Esophagus squamous epithelium (tissue), 5 donors: ENCODE results near the gene HNRNPAB. TPM values are rescaled to one million over a fixed set of nuclear protein-coding genes. Genes with fewer than 3 reads are reported as not detected.
"Not testable (repeated sequence)": the region's sequence is repeated elsewhere in the genome, so short reads cannot be mapped to it uniquely, and the experiment has no call there.

Experiments used
- DNase-seq: peaks from one replicate; lab custom pipeline; 2025; lab: John Stamatoyannopoulos, UW
- H3K27ac ChIP-seq, 4 donors: fragments of 200-600 bp; sonication (generic); one replicate each; pipeline ENCODE4 v1.5.1; 2016 to 2019; ENCODE audit warnings: mild to moderate bottlenecking in 1 of 4
- H3K27me3 ChIP-seq, 4 donors: fragments of 200-600 bp; sonication (generic); 1 replicate in 3 of 4; 2 replicates in 1 of 4; pipeline versions ENCODE4 v1.5.1 to v1.6.0; 2017 to 2021; ENCODE audit warnings: antibody characterized with exemption in 1 of 4
- H3K36me3 ChIP-seq, 3 donors: fragments of 200-600 bp; sonication (generic); one replicate each; pipeline ENCODE4 v1.5.1; 2016 to 2019
- H3K4me1 ChIP-seq, 3 donors: fragments of 200-600 bp; sonication (generic); one replicate each; pipeline ENCODE4 v1.5.1; 2017 to 2019
- H3K4me3 ChIP-seq, 4 donors: fragments of 200-600 bp; sonication (generic); 1 replicate in 3 of 4; 2 replicates in 1 of 4; pipeline ENCODE4 v1.5.1; 2016 to 2019; ENCODE audit warnings: mild to moderate bottlenecking in 2 of 4, moderate library complexity in 1 of 4
- H3K9me3 ChIP-seq, 3 donors: fragments of 200-600 bp; sonication (generic); one replicate each; pipeline ENCODE4 v1.5.1; 2016 to 2019
- POLR2A ChIP-seq, 4 donors: fragments of 450-650 bp; IDR thresholded peaks; one replicate each; pipeline ENCODE4 v1.6.1; 2017; ENCODE audit warnings: antibody characterized with exemption in 4 of 4, mild to moderate bottlenecking in 4 of 4, moderate library complexity in 3 of 4
- WGBS, 2 donors: methylation state at CpG; one replicate each; pipeline ENCODE4 v1.1.5; 2018; 5-methylcytosine and 5-hydroxymethylcytosine counted together
- intact Hi-C: fragments of 100-400 bp; cut with DNase I; formaldehyde crosslinking; loops from one replicate; pipeline ENCODE4 v1.15.0; 2022
- total RNA-seq, 4 donors: library from RNA; depleted of rRNA; stranded (reverse); fragments of >200 nt; gene quantifications; one replicate each; pipeline ENCODE4 v1.1.0, GENCODE V29; 2016
- TF ChIP-seq, protein P1 (sequence below), 6 experiments: fragments of 450-650 bp in 4 of 6; fragments of 200-600 bp in 2 of 6; sonication (generic) in 2 of 6; IDR thresholded peaks; one replicate each; pipeline ENCODE4 v1.5.1; 2016 to 2019; ENCODE audit warnings: antibody characterized with exemption in 6 of 6, mild to moderate bottlenecking in 4 of 6, moderate library complexity in 4 of 6
- donor health status: DM: yes; HTN: yes; CAD: no.

Gene HNRNPAB
- total RNA-seq, 4 donors from 2014 or later: 123 to 150 (median 135) TPM

- Histone ChIP-seq H3K9me3 (no peaks in the 10 kb centered on the region), H3K36me3 (peaks cover 12 to 93% (median 13%) of the 10 kb centered on the region in 3 donors), H3K4me1 (peaks cover 13 to 42% (median 27%) of the 10 kb centered on the region in 3 donors), H3K4me3 (no peak overlapping the region), H3K27me3 (no peaks in the 10 kb centered on the region), H3K27ac (no peak overlapping the region)
- no peak for DNase-seq
- 69 to 85% methylated on average over 2 to 4 of the region's 4 CpGs for WGBS, 2 donors
- TF ChIP-seq POLR2A (IDR thresholded peaks at IDR 0.05): no peak
- intact Hi-C loops: no loop called here
Measured at GRCh38 chr5:178227138-178227659, 22.9 kb downstream of the HNRNPAB start.

- H3K4me3 ChIP-seq: no peak overlapping the region
- peaks cover 12 to 86% (median 13%) of the 10 kb centered on the region in 3 donors for H3K36me3 ChIP-seq
- intact Hi-C loops: no loop called here
- no peaks in the 10 kb centered on the region for H3K27me3 ChIP-seq
- DNase-seq: no peak
- no peaks in the 10 kb centered on the region for H3K9me3 ChIP-seq
- TF ChIP-seq POLR2A (IDR thresholded peaks at IDR 0.05): no peak
- TF ChIP-seq, protein P1, sequence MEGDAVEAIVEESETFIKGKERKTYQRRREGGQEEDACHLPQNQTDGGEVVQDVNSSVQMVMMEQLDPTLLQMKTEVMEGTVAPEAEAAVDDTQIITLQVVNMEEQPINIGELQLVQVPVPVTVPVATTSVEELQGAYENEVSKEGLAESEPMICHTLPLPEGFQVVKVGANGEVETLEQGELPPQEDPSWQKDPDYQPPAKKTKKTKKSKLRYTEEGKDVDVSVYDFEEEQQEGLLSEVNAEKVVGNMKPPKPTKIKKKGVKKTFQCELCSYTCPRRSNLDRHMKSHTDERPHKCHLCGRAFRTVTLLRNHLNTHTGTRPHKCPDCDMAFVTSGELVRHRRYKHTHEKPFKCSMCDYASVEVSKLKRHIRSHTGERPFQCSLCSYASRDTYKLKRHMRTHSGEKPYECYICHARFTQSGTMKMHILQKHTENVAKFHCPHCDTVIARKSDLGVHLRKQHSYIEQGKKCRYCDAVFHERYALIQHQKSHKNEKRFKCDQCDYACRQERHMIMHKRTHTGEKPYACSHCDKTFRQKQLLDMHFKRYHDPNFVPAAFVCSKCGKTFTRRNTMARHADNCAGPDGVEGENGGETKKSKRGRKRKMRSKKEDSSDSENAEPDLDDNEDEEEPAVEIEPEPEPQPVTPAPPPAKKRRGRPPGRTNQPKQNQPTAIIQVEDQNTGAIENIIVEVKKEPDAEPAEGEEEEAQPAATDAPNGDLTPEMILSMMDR (IDR thresholded peaks at IDR 0.05): no peak
- H3K27ac ChIP-seq: no peak overlapping the region
- H3K4me1 ChIP-seq: peaks cover 13 to 46% (median 30%) of the 10 kb centered on the region in 3 donors
- 76 to 83% methylated on average over 3 of the region's 3 CpGs for WGBS, 2 donors
Measured at GRCh38 chr5:178227929-178228328, 23.6 kb downstream of the HNRNPAB start.

DNA sequence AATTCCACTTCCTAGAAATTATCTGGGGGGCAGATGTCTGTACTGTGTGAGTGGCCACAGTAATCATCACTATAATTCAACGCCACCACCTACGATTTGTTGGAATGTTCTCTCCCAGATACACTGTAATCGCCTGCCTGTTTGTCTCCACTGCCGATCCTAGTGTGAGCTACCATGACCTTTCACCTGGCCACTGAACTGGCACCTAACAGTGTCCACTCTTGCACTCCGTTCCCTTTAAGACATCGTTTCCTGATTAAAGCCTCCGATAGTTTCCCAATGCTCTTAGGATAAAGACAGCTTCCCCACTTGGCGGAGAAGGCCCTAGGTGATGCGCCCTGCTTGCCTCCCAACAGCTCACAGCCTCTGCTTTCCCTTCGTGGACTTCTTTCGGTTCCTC is 24.3 kb downstream of the HNRNPAB start:
- no peak for TF ChIP-seq POLR2A (IDR thresholded peaks at IDR 0.05)
- TF ChIP-seq, protein P1 (IDR thresholded peaks at IDR 0.05): no peak
- peaks cover 12 to 79% (median 13%) of the 10 kb centered on the region in 3 donors for H3K36me3 ChIP-seq

GRCh38 chr5:178229111-178229510 is 24.8 kb downstream of the HNRNPAB start:
- intact Hi-C loops: not testable (repeated sequence)
- 83 to 90% methylated on average over 12 to 13 of the region's 13 CpGs for WGBS, 2 donors
- peaks cover 12 to 74% (median 13%) of the 10 kb centered on the region in 3 donors for H3K36me3 ChIP-seq

More for the DNA sequence above, 24.3 kb downstream of the HNRNPAB start:
- intact Hi-C loops: no loop called here
- WGBS, 2 donors: 88 to 92% methylated on average over 11 of the region's 11 CpGs
- peaks cover 13 to 51% (median 34%) of the 10 kb centered on the region in 3 donors for H3K4me1 ChIP-seq
- no peak overlapping the region for H3K27ac ChIP-seq
- no peak for DNase-seq
- H3K4me3 ChIP-seq: no peak overlapping the region
- H3K27me3 ChIP-seq: no peaks in the 10 kb centered on the region
- H3K9me3 ChIP-seq: no peaks in the 10 kb centered on the region

GRCh38 chr5:178229861-178230260 is 25.5 kb downstream of the HNRNPAB start:
- no peaks in the 10 kb centered on the region for H3K27me3 ChIP-seq
- no peak overlapping the region for H3K4me3 ChIP-seq
- 87 to 94% methylated on average over 3 of the region's 10 CpGs for WGBS, 2 donors
- peaks cover 13 to 58% (median 42%) of the 10 kb centered on the region in 3 donors for H3K4me1 ChIP-seq
- DNase-seq: no peak
- peaks cover 12 to 66% (median 12%) of the 10 kb centered on the region in 3 donors for H3K36me3 ChIP-seq
- no peaks in the 10 kb centered on the region for H3K9me3 ChIP-seq
- intact Hi-C loops: no loop called here
- H3K27ac ChIP-seq: no peak overlapping the region
- no peak for TF ChIP-seq POLR2A (IDR thresholded peaks at IDR 0.05)
- TF ChIP-seq, protein P1 (IDR thresholded peaks at IDR 0.05): no peak

More at GRCh38 chr5:178229111-178229510, 24.8 kb downstream of the HNRNPAB start:
- DNase-seq, H3K27ac ChIP-seq, H3K9me3 ChIP-seq, H3K4me3 ChIP-seq, H3K27me3 ChIP-seq: not testable (repeated sequence)
- H3K4me1 ChIP-seq: peaks cover 13 to 51% (median 35%) of the 10 kb centered on the region in 3 donors

GRCh38 chr5:178230879-178231538 is 26.7 kb downstream of the HNRNPAB start:
- H3K36me3 ChIP-seq: peaks cover 7 to 55% (median 12%) of the 10 kb centered on the region in 3 donors
- no peaks in the 10 kb centered on the region for H3K27me3 ChIP-seq
- no peaks in the 10 kb centered on the region for H3K9me3 ChIP-seq
- peak overlapping the region; percentile 88 to 98 (median 92) for H3K27ac ChIP-seq
- no peak for TF ChIP-seq POLR2A (IDR thresholded peaks at IDR 0.05)
- TF ChIP-seq, protein P1 (IDR thresholded peaks at IDR 0.05): no peak
- no peak for DNase-seq
- peak overlapping the region; percentile 62 to 91 (median 70) for H3K4me3 ChIP-seq
- H3K4me1 ChIP-seq: peaks cover 13 to 63% (median 44%) of the 10 kb centered on the region in 3 donors
- intact Hi-C loops: no loop called here
- 49 to 57% methylated on average over 5 to 9 of the region's 9 CpGs for WGBS, 2 donors
